ENCODE measurements around the gene S100A3. TPM values are rescaled to one million over a fixed set of nuclear protein-coding genes. Genes with fewer than 3 reads are reported as not detected.
"Not testable (repeated sequence)": the region's sequence is repeated elsewhere in the genome, so short reads cannot be mapped to it uniquely, and the experiment has no call there.

S100A3 gene
- total RNA-seq, 1 experiment from 2014 or later: 14.4 TPM

GRCh38 chr1:153570874-153571273 lies 21.8 kb upstream of the S100A3 start:
- no peak for DNase-seq (ENCODE audit: low read depth)

DNA sequence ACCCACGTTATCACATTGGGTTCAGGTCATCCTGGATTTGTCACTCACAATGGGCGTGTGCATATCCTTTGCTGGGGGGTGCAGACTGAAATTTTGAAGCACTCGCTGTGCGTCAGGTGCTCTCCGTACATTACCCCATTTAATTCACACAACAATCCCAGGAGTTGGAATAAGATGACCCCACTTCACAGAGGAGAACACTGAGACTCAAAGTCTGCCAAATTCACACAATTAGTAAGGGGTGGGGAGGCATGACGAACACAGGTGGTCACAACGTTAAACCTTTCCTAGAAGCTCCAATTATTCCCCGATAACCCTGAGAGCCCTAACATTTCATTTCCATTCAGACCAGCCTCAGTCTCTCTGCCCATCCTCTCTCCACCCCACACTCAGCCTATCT lies 20.4 kb upstream of the S100A3 start:
- DNase-seq (ENCODE audit: low read depth): no peak

DNA sequence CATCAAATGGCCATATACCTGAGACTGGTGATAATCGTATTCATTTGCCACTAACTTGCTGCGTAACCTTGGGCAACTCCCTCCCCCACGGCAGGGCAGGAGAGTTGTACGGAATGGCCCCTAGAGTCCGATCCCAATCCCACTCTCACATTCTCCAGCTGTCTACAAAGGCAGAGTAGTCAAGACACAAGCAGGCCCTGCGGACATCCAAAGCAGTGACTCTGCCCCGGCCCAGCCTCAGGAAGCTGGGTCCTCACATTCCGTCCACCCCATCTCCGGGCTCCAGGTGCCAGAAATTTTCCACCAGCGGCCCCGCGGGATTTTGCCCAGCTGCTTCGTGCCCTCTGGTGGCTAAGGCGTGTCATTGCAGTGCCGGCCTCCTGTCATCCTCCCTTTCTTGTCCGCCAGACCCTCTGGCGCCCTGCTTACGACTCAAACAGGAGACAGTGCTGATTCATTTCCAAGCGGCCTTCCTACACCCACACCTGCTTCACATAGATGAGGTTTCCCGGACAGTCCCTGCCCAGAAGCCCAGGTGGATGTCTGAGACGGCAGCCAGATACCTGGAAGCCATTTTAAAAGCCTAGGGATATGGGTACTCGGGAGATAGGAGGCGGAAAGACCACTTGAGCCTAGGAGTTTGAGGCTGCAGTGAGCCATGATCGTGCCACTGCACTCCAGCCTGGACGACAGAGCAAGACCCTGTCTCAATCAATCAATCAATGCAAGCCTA lies 19.5 kb upstream of the S100A3 start:
- peak; percentile 96 for DNase-seq (ENCODE audit: low read depth)

DNA sequence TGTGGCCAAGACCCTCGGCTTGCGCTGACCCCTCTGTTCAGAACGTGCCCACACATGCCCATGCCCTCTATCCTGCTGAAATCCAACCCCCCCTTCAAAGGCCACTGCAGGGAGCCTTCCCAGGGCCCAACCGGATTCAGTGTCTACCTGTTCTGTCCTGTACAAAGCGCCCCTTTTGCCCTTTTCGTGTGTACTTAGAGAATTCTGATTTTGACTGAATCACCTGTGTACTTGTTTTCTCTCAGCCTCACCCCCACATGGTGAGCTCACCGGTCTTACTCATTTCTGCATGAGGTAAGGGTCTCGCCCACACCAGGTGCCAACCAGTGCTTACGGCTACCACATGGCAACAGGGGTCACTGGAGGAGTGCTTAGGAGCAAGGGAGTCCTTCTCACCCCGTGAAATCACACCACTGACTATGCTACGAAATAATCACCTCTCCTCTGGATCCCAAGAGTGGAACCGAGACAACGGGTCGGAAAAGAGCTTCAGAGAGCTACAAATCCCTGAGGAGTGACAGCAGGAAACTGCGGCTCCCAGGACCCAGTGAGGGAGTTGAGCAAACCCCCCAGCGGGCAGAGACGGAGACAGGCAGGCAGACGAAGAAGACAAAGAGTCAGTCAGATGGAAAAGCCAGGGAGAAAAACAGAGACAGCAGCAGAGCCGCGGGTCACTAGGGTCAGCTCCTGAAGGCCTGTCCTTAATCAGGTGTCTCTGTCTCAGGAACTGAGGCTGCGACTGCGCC lies 18.7 kb upstream of the S100A3 start:
- peak; percentile 75 for DNase-seq (ENCODE audit: low read depth)

GRCh38 chr1:153566414-153567371 lies 17.6 kb upstream of the S100A3 start:
- peak; percentile 99 for DNase-seq (ENCODE audit: low read depth)

DNA sequence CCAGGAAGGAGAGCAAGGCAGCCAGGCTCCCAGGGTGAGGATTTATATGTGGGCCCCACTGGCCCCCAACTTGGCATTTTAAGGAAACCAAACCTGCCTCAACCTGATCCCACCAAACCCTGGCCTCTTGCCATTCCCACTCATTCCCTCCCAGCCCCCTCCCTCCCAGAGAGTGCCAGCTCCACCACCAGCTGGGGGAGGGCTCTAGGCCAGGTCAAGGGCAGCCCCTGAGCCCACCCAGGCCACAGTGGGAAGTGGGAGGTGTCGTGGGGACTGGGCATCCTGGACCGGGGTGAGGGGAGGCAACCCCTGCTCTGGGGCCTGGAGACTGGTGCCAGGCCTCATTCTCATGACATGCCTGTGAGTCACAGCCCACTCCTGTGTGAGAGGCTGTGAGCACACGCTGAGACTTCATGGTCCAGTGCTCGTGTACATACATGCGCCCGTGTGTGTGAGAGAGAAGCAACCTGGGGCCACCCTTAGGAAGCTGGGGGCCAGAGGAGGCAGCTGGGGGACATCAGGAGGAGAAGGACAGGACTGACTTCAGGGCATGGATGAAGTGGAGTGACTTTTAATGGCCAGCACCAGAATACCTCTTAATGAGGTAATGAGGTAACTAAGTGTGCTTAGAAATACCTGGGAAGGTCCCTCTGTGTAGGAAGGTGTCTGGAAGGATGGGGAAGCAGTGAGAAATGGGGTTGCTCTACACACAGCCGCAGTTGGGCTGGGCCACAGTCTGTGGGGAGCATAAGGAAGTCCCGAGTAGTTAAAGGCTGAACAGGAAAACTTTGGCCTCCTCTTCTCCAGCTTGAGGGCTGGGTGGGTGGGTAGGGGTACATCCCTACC lies 16.7 kb upstream of the S100A3 start, which contains the start of gene S100A2:
Gene S100A2 (minus strand): TSS at position 316 of the 846 bp plus-strand sequence. CDS start 1,967 bp downstream, outside the sequence.
- DNase-seq (ENCODE audit: low read depth): peak; percentile 97

DNA sequence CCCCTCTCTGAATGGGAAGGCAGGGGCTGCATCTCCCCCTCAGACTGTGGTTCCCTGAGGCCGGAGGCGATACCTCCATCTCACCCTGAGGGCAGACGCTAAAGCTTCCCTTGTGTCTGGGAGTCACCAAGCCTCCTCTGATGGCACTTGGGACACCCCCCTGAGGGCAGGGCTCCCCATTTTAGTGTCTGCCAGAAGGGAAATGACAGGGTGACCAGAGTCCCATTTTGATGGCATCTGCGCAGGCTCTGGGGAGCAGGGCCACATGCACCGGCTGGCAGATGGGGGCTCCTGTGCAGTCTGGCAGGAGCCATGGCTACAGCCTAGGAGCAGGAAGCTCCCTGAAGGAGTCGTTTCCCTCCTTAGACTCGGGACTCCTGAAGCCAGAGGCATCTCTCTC lies 14.9 kb upstream of the S100A3 start:
- DNase-seq (ENCODE audit: low read depth): no peak

DNA sequence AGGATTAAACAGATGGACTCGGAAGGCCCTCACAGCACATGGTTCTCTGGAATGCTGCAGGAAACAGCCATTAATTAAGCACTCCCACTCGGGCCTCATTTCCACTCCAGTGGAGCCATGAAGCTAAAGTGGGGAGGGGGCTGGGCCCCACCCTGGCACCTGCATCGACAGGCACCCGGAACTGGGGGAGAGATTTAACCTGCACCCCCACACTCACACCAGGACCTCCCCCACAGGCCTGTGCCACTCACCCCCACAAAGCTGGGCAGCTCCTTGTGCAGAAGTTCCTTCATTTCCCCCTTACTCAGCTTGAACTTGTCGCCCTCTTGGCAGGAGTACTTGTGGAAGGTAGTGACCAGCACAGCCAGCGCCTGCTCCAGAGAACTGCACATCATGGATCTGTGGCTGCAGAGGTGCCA lies 14.4 kb upstream of the S100A3 start:
- no peak for DNase-seq (ENCODE audit: low read depth)

- DNase-seq (ENCODE audit: low read depth): not testable (repeated sequence)
These were observed 13.0 kb upstream of the S100A3 start for GRCh38 chr1:153562021-153562420.

DNA sequence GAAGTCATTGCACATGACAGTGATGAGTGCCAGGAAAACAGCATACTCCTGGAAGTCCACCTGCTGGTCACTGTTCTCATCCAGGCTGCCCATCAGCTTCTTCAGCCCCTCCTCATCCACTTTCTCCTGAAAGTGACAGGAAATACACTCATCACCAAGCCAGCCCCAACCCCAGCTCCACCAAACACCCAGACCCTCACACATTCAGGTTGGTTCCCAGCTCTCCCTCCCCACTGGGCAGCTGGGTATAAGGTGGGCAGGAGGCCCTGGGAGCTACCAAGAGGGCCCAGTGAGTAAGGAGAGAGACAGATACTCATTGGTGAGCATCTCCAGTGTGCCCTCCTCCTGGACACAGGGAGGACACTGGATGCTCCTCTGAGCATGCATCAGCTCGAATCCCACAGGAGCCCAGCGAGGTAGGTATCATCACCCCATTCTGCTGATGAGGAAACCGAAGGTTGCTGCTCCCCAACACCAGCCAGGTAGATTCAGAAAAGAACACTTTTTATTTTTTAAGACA lies 12.5 kb upstream of the S100A3 start:
- DNase-seq (ENCODE audit: low read depth): peak; percentile 61

- DNase-seq (ENCODE audit: low read depth): no peak
These were observed 11.9 kb upstream of the S100A3 start for GRCh38 chr1:153560771-153561465.

- DNase-seq (ENCODE audit: low read depth): no peak
These were observed 11.2 kb upstream of the S100A3 start for GRCh38 chr1:153560241-153560640.

DNA sequence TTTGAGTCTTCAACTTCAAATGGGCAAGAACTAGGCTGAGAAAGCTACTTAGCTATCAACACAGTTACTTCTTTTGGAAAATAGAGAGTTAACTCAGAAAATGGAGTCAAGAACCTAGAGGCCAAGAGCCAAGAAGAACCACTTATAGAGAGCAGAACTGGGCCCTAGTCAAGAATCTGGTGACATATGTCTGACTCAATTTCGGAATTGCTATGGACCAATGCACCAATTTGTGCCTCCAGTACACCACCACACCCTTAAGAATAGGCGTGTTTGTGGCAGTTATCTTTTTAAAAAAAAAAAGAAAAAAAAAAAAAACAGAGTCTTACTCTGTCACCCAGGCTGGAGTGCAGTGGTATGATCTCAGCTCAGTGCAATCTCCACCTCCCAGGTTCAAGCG lies 8.8 kb upstream of the S100A3 start:
- no peak for DNase-seq (ENCODE audit: low read depth)

- no peak for DNase-seq (ENCODE audit: low read depth)
These were observed 7.3 kb upstream of the S100A3 start for GRCh38 chr1:153556348-153556747.

GRCh38 chr1:153553830-153554541 lies 4.9 kb upstream of the S100A3 start:
- DNase-seq (ENCODE audit: low read depth): no peak

DNA sequence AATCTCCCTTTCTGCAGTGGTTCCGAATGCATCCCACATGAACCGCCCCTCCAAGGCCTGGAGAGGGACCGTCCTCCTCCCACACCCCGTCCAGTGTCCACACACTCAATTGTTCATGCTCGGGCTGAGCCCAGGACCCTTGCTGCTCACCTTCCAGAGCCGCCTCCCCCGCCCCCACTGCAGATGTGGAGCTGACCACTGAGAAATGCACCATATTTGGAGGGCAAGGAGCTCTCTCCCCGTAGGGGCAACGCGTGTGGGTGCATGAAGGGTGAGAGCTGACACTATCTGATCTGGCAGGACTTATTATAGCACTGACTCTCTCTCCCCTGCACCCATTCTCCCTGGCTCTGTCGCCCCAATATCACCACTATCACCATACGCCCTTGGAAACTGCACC lies 4.0 kb upstream of the S100A3 start:
- no peak for DNase-seq (ENCODE audit: low read depth)

DNA sequence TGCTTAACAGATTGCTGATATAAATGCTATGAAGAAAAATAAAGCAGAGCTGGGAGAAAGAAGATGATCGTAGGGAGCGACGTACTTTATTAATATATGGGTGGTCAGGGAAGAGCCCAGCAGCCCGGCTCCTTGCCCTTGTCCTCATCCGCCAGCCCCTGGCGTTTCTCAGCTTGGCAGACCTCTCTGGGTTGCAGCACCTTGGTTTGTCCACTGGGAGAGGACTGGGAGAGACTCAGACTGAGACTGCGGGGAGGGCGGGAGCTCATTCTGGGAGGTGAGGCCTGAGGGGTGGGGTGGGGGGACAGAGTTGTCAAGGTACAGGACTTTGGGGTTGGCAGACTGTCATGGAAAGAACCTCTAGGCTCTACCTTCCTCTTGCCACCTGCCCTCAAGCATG lies 3.3 kb upstream of the S100A3 start:
- no peak for DNase-seq (ENCODE audit: low read depth)

DNA sequence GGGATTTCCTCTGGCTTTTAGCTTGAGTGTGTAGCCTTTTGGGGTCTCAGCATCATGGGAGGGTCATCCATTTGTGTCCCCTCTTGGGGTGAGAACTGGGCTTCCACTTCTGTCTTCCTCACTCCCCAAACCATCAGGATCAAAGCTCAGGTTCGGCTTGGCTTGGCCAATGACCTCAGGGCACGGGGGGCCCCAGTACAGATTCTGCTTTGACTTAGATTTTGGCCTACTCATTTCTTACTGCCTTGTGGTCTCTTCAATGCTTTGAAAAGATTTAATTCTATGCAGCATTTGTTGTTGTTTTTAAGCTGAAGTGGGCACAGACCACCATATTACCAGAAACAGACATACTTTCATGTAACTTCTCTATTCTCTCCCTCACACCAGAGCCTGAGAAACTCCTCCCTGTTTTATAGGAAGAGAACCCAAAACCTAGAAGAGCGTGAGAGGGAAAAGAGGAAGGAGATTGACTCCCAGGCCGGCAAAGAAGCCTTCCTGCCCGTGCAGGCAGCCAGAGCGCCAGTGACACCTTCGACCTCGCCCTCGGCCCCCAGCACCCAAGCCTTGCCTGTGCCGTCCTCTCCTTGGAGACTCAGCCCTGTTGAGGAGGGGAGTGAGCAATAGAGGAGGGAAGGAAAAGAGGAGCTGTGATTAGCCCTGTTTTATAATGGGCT lies 1.9 kb upstream of the S100A3 start:
- DNase-seq (ENCODE audit: low read depth): no peak

DNA sequence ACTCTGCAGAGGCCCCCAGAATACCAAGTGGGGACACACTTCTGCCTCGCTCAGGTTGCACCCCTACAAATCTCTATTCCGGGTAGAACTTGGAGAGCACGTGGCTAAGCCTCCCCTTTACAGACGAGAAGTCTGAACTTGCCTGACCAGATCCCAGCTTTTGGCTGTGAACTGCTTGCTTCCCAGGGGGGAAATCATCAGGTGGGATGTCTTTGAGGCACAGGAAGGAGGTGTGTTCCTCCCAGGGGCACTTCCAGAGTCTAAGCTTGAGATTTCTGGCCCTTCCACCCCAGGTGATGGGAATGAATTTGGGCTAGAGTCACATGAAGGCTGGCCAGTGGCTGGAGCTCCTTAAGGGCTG lies 1.3 kb upstream of the S100A3 start:
- DNase-seq (ENCODE audit: low read depth): no peak

Measured in HT1080 (cell line).